ENCODE results near the gene ACTR3. TPM values are rescaled to one million over a fixed set of nuclear protein-coding genes. Genes with fewer than 3 reads are reported as not detected.
A peak's percentile ranks its signal among the peaks of the same experiment; 100 is the strongest.

Gene ACTR3
- total and polyA plus RNA-seq, 3 donors from 2014 or later = 106 to 180 (median 114) TPM

DNA sequence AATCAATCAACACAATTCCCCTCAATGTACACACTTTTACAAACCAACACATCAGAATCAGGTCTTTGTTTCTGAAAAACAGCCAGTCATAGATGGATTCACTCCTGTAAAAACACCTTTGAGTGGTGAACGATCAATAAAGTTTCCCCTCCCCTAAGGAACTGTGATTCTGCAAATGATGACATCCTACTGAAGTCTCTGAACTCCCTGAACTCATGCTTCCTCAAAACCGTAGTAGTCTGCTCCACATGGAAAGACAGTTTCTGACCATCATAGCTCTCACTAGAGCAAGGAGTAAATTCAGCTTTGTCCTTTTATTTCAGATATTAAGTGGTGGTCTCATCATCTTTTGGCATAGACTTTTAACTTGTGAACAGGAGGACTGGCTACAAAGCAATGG, 43.5 kb upstream of the ACTR3 start:
- intact Hi-C loops (cut with DNase I; ENCODE audit: low total_unique reads) = no loop called here
- TF ChIP-seq POLR2A (IDR thresholded peaks at IDR 0.05) = no peak
- TF ChIP-seq, protein P1, sequence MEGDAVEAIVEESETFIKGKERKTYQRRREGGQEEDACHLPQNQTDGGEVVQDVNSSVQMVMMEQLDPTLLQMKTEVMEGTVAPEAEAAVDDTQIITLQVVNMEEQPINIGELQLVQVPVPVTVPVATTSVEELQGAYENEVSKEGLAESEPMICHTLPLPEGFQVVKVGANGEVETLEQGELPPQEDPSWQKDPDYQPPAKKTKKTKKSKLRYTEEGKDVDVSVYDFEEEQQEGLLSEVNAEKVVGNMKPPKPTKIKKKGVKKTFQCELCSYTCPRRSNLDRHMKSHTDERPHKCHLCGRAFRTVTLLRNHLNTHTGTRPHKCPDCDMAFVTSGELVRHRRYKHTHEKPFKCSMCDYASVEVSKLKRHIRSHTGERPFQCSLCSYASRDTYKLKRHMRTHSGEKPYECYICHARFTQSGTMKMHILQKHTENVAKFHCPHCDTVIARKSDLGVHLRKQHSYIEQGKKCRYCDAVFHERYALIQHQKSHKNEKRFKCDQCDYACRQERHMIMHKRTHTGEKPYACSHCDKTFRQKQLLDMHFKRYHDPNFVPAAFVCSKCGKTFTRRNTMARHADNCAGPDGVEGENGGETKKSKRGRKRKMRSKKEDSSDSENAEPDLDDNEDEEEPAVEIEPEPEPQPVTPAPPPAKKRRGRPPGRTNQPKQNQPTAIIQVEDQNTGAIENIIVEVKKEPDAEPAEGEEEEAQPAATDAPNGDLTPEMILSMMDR (IDR thresholded peaks at IDR 0.05) = no peak
- no peak for DNase-seq
- H3K27me3 ChIP-seq = no peaks in the 10 kb centered on the region
- H3K4me1 ChIP-seq = no peaks in the 10 kb centered on the region
- no peaks in the 10 kb centered on the region for H3K36me3 ChIP-seq (ENCODE audit: low read depth, missing control alignments)
- no peak overlapping the region for H3K27ac ChIP-seq
- WGBS, 2 donors = 77 to 84% methylated on average over 2 of the region's 2 CpGs
- no peaks in the 10 kb centered on the region for H3K9me3 ChIP-seq
- H3K4me3 ChIP-seq = no peak overlapping the region

- no peaks in the 10 kb centered on the region for H3K4me1 ChIP-seq
- TF ChIP-seq, protein P1 (IDR thresholded peaks at IDR 0.05) = no peak
- no peak for TF ChIP-seq POLR2A (IDR thresholded peaks at IDR 0.05)
- no peak overlapping the region for H3K4me3 ChIP-seq
- no peaks in the 10 kb centered on the region for H3K36me3 ChIP-seq (ENCODE audit: low read depth, missing control alignments)
- no peaks in the 10 kb centered on the region for H3K27me3 ChIP-seq
- no peak for DNase-seq
- H3K27ac ChIP-seq = no peak overlapping the region
- H3K9me3 ChIP-seq = no peaks in the 10 kb centered on the region
- intact Hi-C loops (cut with DNase I; ENCODE audit: low total_unique reads) = no loop called here
- WGBS, 2 donors = 89 to 91% methylated on average over 4 of the region's 4 CpGs
Observed at GRCh38 chr2:113847144-113847543, 42.7 kb upstream of the ACTR3 start.

GRCh38 chr2:113848758-113849415, 41.0 kb upstream of the ACTR3 start:
- WGBS, 2 donors = 77 to 86% methylated on average over 4 to 6 of the region's 6 CpGs
- no peaks in the 10 kb centered on the region for H3K27me3 ChIP-seq
- H3K27ac ChIP-seq = no peak overlapping the region
- H3K4me1 ChIP-seq = no peaks in the 10 kb centered on the region
- intact Hi-C loops (cut with DNase I; ENCODE audit: low total_unique reads) = no loop called here
- DNase-seq = no peak
- H3K4me3 ChIP-seq = no peak overlapping the region
- no peaks in the 10 kb centered on the region for H3K36me3 ChIP-seq (ENCODE audit: low read depth, missing control alignments)
- no peak for TF ChIP-seq POLR2A (IDR thresholded peaks at IDR 0.05)
- TF ChIP-seq, protein P1 (IDR thresholded peaks at IDR 0.05) = no peak
- no peaks in the 10 kb centered on the region for H3K9me3 ChIP-seq

DNA sequence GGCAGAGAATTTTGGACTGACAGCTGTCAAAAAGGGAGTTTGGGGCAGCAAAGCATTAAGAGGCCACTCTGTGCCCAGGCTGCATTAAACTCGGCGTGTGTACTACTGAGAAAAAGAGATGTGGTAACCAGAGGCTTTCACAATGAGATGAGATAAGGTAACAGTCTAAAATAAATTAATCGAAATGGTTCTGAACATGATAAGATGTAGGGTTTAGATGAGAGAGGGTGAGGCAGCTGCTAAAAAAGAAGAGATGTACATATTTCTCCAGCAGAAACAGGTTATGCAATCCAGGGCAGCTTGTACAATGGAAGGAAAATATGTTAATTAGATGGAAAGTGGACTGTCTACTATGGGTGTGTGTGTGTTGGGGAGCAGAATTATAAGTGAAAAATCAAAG, 39.2 kb upstream of the ACTR3 start:
- no peak overlapping the region for H3K27ac ChIP-seq
- H3K9me3 ChIP-seq = no peaks in the 10 kb centered on the region
- 60 to 83% methylated on average over 3 of the region's 3 CpGs for WGBS, 2 donors
- no peak overlapping the region for H3K4me3 ChIP-seq
- TF ChIP-seq, protein P1 (IDR thresholded peaks at IDR 0.05) = no peak
- no peak for TF ChIP-seq POLR2A (IDR thresholded peaks at IDR 0.05)
- intact Hi-C loops (cut with DNase I; ENCODE audit: low total_unique reads) = no loop called here
- no peaks in the 10 kb centered on the region for H3K4me1 ChIP-seq
- H3K36me3 ChIP-seq (ENCODE audit: low read depth, missing control alignments) = no peaks in the 10 kb centered on the region
- no peaks in the 10 kb centered on the region for H3K27me3 ChIP-seq
- DNase-seq = no peak

- DNase-seq = peak; percentile 20
- H3K36me3 ChIP-seq (ENCODE audit: low read depth, missing control alignments) = no peaks in the 10 kb centered on the region
- H3K4me1 ChIP-seq = no peaks in the 10 kb centered on the region
- no peak overlapping the region for H3K27ac ChIP-seq
- TF ChIP-seq POLR2A (IDR thresholded peaks at IDR 0.05) = no peak
- TF ChIP-seq, protein P1 (IDR thresholded peaks at IDR 0.05) = no peak
- no peaks in the 10 kb centered on the region for H3K9me3 ChIP-seq
- WGBS, 2 donors = 43 to 53% methylated on average over 3 of the region's 3 CpGs
- no peak overlapping the region for H3K4me3 ChIP-seq
- H3K27me3 ChIP-seq = no peaks in the 10 kb centered on the region
- intact Hi-C loops (cut with DNase I; ENCODE audit: low total_unique reads) = no loop called here
Observed at GRCh38 chr2:113851640-113852039, 38.2 kb upstream of the ACTR3 start.

Data from testis (tissue), 3 donors.